ENCODE results near the gene C9orf72. TPM values are rescaled to one million over a fixed set of nuclear protein-coding genes. Genes with fewer than 3 reads are reported as not detected.

C9orf72 gene
- total and polyA plus RNA-seq, 9 of the 15 experiments (the other 6 are each of a cell fraction or from before 2014, with no cell fraction given) = 2.3 to 7.3 (median 4.1) TPM

DNA sequence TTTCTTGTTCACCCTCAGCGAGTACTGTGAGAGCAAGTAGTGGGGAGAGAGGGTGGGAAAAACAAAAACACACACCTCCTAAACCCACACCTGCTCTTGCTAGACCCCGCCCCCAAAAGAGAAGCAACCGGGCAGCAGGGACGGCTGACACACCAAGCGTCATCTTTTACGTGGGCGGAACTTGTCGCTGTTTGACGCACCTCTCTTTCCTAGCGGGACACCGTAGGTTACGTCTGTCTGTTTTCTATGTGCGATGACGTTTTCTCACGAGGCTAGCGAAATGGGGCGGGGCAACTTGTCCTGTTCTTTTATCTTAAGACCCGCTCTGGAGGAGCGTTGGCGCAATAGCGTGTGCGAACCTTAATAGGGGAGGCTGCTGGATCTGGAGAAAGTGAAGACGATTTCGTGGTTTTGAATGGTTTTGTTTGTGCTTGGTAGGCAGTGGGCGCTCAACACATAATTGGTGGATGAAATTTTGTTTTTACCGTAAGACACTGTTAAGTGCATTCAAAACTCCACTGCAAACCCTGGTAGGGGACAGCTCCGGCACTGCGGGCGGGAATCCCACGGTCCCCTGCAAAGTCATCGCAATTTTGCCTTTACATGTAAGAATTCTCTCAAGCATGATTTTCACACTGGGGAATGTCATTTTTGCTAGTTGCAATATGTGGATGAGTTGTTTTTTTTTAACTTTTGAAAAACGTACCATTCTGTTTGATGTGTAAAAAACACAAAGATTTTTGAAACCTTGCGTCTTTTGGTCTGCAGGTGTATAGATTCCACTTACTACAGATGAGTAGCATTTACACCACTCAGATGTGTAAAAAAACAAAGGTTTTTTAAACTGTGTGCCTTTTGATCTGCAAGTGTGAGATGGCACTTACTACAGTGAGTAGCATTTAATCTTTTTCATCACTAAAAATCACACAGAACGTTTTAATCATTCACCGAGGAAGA is 631 bp upstream of the C9orf72 start (continued):
- TF ChIP-seq, protein P1, sequence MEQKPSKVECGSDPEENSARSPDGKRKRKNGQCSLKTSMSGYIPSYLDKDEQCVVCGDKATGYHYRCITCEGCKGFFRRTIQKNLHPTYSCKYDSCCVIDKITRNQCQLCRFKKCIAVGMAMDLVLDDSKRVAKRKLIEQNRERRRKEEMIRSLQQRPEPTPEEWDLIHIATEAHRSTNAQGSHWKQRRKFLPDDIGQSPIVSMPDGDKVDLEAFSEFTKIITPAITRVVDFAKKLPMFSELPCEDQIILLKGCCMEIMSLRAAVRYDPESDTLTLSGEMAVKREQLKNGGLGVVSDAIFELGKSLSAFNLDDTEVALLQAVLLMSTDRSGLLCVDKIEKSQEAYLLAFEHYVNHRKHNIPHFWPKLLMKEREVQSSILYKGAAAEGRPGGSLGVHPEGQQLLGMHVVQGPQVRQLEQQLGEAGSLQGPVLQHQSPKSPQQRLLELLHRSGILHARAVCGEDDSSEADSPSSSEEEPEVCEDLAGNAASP (IDR thresholded peaks at IDR 0.05) = no peak
- TF ChIP-seq, protein P2, sequence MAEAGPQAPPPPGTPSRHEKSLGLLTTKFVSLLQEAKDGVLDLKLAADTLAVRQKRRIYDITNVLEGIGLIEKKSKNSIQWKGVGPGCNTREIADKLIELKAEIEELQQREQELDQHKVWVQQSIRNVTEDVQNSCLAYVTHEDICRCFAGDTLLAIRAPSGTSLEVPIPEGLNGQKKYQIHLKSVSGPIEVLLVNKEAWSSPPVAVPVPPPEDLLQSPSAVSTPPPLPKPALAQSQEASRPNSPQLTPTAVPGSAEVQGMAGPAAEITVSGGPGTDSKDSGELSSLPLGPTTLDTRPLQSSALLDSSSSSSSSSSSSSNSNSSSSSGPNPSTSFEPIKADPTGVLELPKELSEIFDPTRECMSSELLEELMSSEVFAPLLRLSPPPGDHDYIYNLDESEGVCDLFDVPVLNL (CRISPR knock-in tag; IDR thresholded peaks at IDR 0.05; ENCODE audit: low read depth) = no peak
- TF ChIP-seq ZFPM2 (CRISPR knock-in tag; IDR thresholded peaks at IDR 0.05) = no peak
- TF ChIP-seq ZKSCAN3 (CRISPR knock-in tag; IDR thresholded peaks at IDR 0.05) = no peak
- TF ChIP-seq ZFX (CRISPR knock-in tag; IDR thresholded peaks at IDR 0.05) = no peak
- no peak for TF ChIP-seq CHD2 (IDR thresholded peaks at IDR 0.05; ENCODE audit: low read depth, low read length)
- TF ChIP-seq FOXK1 (CRISPR knock-in tag; IDR thresholded peaks at IDR 0.05; ENCODE audit: borderline replicate concordance) = no peak
- TF ChIP-seq ZNF311 (CRISPR knock-in tag; IDR thresholded peaks at IDR 0.05) = no peak
- TF ChIP-seq, protein P3, sequence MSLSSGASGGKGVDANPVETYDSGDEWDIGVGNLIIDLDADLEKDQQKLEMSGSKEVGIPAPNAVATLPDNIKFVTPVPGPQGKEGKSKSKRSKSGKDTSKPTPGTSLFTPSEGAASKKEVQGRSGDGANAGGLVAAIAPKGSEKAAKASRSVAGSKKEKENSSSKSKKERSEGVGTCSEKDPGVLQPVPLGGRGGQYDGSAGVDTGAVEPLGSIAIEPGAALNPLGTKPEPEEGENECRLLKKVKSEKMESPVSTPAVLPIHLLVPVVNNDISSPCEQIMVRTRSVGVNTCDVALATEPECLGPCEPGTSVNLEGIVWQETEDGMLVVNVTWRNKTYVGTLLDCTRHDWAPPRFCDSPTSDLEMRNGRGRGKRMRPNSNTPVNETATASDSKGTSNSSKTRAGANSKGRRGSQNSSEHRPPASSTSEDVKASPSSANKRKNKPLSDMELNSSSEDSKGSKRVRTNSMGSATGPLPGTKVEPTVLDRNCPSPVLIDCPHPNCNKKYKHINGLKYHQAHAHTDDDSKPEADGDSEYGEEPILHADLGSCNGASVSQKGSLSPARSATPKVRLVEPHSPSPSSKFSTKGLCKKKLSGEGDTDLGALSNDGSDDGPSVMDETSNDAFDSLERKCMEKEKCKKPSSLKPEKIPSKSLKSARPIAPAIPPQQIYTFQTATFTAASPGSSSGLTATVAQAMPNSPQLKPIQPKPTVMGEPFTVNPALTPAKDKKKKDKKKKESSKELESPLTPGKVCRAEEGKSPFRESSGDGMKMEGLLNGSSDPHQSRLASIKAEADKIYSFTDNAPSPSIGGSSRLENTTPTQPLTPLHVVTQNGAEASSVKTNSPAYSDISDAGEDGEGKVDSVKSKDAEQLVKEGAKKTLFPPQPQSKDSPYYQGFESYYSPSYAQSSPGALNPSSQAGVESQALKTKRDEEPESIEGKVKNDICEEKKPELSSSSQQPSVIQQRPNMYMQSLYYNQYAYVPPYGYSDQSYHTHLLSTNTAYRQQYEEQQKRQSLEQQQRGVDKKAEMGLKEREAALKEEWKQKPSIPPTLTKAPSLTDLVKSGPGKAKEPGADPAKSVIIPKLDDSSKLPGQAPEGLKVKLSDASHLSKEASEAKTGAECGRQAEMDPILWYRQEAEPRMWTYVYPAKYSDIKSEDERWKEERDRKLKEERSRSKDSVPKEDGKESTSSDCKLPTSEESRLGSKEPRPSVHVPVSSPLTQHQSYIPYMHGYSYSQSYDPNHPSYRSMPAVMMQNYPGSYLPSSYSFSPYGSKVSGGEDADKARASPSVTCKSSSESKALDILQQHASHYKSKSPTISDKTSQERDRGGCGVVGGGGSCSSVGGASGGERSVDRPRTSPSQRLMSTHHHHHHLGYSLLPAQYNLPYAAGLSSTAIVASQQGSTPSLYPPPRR (CRISPR knock-in tag; IDR thresholded peaks at IDR 0.05; ENCODE audit: borderline replicate concordance) = no peak
- no peak for TF ChIP-seq ZC3H11A (IDR thresholded peaks at IDR 0.05; ENCODE audit: low read depth, low read length)
- TF ChIP-seq, protein P4, sequence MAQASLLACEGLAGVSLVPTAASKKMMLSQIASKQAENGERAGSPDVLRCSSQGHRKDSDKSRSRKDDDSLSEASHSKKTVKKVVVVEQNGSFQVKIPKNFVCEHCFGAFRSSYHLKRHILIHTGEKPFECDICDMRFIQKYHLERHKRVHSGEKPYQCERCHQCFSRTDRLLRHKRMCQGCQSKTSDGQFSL (CRISPR knock-in tag; IDR thresholded peaks at IDR 0.05) = no peak
- TF ChIP-seq, protein P4 (tag; IDR thresholded peaks at IDR 0.05) = no peak
- no peak for TF ChIP-seq ZNF146 (CRISPR knock-in tag; IDR thresholded peaks at IDR 0.05; ENCODE audit: unreplicated experiment)
- no peak for TF ChIP-seq CBFA2T3 (IDR thresholded peaks at IDR 0.05)
- TF ChIP-seq MTA2 (IDR thresholded peaks at IDR 0.05; ENCODE audit: low read depth) = no peak
- TF ChIP-seq SAFB2 (IDR thresholded peaks at IDR 0.05; ENCODE audit: borderline replicate concordance, low read depth, low read length, severe bottlenecking) = no peak
- TF ChIP-seq MBD2 (IDR thresholded peaks at IDR 0.05; ENCODE audit: borderline replicate concordance, low read depth) = no peak
- no peak for TF ChIP-seq ZNF23 (CRISPR knock-in tag; IDR thresholded peaks at IDR 0.05)
- TF ChIP-seq SREBF1 (IDR thresholded peaks at IDR 0.05; ENCODE audit: borderline replicate concordance, low read depth, low read length) = no peak
- TF ChIP-seq RAD21 (CRISPR knock-in tag; conservative IDR thresholded peaks at IDR 0.05 in 1 of 2, IDR thresholded peaks at IDR 0.05 in 1 of 2) = no peak

Measured in K562 (cell line).